Measurements from ENCODE around the gene IRX2.

GRCh38 chr5:2709976-2710689 is 41.3 kb downstream of the IRX2 start:
- TF ChIP-seq CTCF (IDR thresholded peaks at IDR 0.05): no peak
- no peak for TF ChIP-seq TCF7L2 (IDR thresholded peaks at IDR 0.05; ENCODE audit: low read depth, low read length)
- no peak for TF ChIP-seq SIN3A (IDR thresholded peaks at IDR 0.05; ENCODE audit: borderline replicate concordance, insufficient read depth, low read depth, low read length)
- TF ChIP-seq POLR2AphosphoS5 (IDR thresholded peaks at IDR 0.05; ENCODE audit: low read depth, low read length): no peak
- no peak for TF ChIP-seq REST (IDR thresholded peaks at IDR 0.05; ENCODE audit: insufficient read depth in 1 of 2, low read depth in 2 of 2, low read length in 1 of 2)
